ENCODE results near the gene ASB18.

DNA sequence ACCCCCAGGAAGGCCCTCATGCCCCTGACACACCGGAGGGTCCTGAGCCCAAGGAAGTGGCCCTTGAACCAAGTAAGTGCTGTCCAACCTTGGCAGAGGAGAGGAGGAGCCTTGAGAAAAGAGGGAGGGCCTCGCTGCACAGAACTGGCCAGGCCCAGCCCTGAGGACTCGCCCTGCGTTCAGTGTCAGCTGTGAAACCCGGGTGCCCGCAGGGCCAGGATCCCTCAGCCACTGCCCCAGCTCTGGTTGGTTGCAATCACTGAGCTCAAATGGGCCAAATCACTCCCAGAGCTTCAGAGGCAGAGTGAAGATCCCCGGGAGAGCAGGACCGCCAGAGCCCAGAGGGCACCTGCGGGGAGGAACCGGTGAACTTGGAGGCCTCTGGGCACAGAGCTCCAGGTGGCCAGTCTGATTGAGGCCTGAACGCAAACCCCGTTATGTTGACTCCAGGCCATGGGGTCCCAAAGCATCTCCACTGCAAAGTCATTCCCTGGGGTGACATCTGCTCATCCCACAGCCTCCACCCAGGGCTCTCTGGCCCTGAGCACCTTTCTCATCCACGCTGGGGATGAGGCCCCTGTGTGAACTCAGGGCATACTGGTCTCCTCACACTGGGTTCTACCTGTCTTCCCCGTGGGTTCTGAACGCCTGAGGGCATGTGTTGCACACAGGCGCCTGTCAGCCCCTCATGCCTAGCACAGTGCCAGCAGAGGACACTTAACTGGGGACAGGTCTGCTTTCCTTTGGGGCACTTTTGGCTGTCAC, 107.9 kb downstream of the ASB18 start:
- TF ChIP-seq CTCF (IDR thresholded peaks at IDR 0.05; ENCODE audit: poor library complexity) (no peak), EZH2 (IDR thresholded peaks at IDR 0.05; ENCODE audit: borderline replicate concordance) (no peak)
